ENCODE data around the gene PTTG1IP.

DNA sequence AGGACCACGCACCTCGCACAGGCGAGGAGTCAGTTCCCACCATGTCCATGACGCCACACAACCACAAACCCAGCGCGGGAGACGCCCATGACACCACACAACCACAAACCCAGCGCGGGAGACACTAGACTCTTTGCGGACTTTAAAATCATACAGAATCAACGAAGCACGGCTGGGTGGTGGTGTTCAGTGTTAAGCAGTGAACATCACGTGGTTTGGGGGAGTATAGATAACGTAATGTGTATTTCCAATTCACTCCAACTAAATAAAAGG is 19.2 kb downstream of the PTTG1IP start:
- TF ChIP-seq, protein P1, sequence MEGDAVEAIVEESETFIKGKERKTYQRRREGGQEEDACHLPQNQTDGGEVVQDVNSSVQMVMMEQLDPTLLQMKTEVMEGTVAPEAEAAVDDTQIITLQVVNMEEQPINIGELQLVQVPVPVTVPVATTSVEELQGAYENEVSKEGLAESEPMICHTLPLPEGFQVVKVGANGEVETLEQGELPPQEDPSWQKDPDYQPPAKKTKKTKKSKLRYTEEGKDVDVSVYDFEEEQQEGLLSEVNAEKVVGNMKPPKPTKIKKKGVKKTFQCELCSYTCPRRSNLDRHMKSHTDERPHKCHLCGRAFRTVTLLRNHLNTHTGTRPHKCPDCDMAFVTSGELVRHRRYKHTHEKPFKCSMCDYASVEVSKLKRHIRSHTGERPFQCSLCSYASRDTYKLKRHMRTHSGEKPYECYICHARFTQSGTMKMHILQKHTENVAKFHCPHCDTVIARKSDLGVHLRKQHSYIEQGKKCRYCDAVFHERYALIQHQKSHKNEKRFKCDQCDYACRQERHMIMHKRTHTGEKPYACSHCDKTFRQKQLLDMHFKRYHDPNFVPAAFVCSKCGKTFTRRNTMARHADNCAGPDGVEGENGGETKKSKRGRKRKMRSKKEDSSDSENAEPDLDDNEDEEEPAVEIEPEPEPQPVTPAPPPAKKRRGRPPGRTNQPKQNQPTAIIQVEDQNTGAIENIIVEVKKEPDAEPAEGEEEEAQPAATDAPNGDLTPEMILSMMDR (IDR thresholded peaks at IDR 0.05; ENCODE audit: low read depth, low read length, poor library complexity, severe bottlenecking), result no peak
- TF ChIP-seq EZH2phosphoT487 (IDR thresholded peaks at IDR 0.05; ENCODE audit: borderline replicate concordance, low read length), result no peak
